ENCODE results near the gene UCP1.

The UCP1 gene

DNA sequence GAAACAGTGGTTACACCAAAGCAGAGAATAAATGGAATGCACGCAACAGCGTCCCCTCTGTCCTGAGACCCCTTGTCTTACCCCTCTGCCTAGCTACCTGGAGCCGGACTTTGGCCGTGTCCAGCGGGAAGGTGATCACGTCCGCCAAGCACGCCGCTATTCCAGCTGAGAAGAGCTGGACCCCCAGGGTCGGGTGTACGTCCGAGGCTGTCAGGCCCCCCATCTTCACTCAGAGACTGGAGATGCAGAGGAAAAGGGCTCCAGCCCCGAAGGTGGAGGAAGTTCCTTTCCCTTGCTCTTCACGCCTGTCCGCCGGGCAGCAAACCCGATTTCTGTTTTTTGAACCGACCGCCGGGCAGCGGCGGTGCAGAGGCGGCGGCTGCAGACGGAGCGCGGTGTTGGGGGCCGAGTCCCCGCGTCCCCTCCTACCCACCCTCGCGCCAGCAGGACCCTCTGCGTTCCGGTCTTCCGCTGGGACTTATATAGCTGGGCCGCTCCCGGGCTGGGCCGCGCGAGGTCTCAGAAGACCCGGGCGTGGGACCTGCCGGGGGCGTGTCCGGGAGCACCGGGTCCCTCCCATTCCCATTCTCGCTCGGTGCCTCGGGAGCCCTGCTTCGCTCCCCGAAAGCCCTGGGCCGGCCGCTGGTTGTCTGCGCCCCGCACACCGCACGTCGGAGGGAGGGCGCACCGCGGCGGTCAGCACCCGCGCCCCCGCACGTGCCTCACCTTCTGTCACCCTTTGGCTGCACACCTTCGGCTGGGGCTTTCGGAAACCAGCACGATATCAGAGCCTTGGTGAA is at the start of gene UCP1:
Gene UCP1 (minus strand): TSS at position 455 of the 800 bp plus-strand sequence. CDS start 232 bp downstream, at position 223.
- DNase-seq (ENCODE audit: low spot score), result peak; percentile 4

DNA sequence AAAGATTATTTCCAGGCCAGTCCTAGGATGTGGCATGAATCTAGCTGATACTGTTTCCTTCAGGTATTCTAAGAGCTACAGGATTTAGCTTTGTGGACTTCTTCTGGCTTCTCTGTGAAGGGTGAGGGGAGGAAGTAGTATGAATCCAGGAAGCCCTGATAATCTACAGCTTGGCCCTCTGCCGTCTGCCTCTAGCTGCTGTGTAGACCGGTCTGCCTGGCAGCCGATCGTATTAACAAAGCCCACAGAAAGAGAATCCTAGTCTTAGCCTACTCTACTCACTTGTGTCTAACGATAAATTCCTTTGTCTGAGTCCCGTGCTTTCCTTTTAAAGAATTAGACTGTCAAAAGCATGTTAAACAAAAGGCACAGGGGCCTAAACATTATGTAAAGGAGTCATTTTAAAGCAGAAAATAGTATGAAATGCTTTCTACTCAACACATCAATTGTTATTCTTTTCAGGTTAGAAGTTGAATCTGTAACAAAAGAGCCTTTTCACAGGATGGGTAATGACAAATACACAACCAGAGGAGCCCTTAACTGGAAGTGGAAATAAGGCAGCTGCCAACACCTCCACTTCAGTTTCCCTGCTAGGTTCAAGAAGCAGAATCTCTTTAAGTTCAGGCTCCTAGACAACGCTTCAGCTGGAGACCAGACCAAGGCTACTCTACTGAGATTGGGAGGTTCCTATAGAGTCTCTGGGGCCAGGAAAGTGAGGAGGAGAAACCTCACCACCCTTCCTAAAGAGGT is 48.9 kb upstream of the UCP1 start:
- no peak for DNase-seq (ENCODE audit: low spot score)

GRCh38 chr4:140615451-140615850 is 46.7 kb upstream of the UCP1 start:
- no peak for DNase-seq (ENCODE audit: low spot score)

DNA sequence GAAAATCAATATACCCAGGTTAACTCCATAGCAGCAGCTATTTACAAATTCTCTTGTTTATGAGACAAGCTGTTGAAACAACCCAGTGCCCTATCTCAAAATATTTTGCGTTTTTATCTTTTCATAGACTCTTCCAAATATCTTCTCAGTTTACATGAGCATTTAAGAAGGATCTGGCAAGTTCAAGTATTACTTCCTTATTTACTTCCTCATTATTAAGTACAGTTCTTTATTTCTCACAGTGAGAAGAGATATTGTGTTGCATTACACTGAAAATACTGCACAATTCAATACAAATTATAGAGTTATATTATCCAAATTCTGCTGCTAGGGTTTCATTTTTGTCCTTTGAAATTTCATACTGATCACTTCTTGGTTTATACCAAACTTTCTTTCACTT is 43.6 kb upstream of the UCP1 start:
- DNase-seq (ENCODE audit: low spot score), result no peak

DNA sequence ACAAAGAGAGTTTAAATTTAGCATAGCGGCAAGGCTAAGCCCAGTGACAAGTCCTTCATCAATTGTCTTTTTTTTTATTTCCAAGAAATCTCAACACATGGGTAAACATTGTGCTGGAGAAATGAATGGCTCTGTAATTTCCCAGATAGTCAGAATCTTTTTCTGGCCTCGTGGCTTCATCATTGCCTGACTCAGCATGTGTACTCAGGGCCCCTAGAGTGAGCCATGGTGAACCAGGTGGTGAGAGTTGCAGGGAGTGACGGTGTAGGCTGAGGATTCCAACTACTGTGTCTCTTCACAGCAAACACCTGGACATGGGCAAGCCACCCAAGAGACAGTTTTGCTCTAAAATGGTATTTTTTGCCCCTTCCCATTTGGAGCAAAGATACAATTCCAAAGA is 43.1 kb upstream of the UCP1 start:
- no peak for DNase-seq (ENCODE audit: low spot score)

GRCh38 chr4:140609548-140610425 is 41.0 kb upstream of the UCP1 start:
- DNase-seq (ENCODE audit: low spot score), result peak; percentile 74

GRCh38 chr4:140607852-140608251 is 39.1 kb upstream of the UCP1 start:
- no peak for DNase-seq (ENCODE audit: low spot score)

- DNase-seq (ENCODE audit: low spot score), result no peak
Measured at GRCh38 chr4:140604544-140604943, 35.8 kb upstream of the UCP1 start.

- DNase-seq (ENCODE audit: low spot score), result no peak
Measured at GRCh38 chr4:140603286-140603685, 34.5 kb upstream of the UCP1 start.

DNA sequence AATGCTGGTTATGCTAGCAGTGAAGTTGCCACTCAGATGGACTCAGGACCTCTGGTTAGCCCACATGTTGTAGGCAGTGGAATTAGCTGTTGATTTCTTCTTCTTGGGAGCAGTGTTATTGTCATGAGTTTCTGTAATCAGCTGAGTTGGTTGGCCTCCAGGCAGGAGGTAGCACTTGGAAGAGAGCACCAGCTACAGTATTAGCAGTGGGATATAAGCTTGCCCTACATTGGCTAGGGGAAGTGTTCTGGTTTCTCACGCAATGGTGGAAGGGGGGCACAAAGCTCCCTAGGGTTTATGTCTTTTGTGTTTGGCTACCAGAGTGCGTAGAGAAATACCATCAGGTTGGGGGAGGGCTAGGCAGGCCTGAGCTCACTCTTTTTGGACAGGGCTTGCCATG is 34.0 kb upstream of the UCP1 start:
- no peak for DNase-seq (ENCODE audit: low spot score)

DNA sequence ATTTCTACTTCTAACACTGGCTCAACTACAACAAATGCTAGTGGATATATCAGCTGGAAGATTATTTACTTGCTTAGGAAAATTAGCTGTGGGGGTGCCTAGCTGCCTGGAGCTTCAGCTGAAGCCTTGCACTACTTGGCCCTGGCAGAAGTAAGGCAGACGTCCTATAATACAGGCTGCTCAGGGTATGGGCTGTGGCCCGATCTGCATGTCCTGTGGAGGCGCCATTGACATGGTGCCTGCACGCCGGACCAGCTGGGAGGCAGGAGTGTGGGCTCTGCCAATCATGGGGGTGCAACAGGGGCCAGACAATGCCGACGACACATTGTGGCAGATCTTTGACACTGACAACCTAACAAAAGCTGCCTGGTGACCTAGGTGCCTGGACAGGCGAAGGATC is 31.6 kb upstream of the UCP1 start:
- no peak for DNase-seq (ENCODE audit: low spot score)

DNA sequence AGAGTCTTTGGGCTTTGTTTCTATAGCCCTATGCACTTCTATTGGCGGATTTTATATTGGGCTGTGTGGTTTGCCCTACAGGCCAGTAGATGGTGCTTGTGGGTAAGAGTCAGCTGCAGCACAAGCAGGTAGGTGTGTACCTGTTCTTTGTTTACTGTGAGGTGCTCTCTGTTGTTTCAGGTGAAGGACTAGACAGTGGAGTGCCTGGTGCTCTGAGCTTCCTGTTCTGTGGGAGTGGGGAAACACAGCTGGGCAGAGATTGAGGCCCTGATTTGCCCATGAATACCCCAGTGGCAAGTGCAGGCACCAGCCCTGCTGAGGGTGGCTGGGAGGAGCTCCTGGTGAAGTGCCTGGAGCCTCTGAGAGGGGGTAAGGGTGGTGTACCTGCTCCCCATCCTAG is 26.3 kb upstream of the UCP1 start:
- no peak for DNase-seq (ENCODE audit: low spot score)

- DNase-seq (ENCODE audit: low spot score), result no peak
Measured at GRCh38 chr4:140584439-140584838, 15.7 kb upstream of the UCP1 start.

GRCh38 chr4:140581078-140581477 is 12.3 kb upstream of the UCP1 start:
- DNase-seq (ENCODE audit: low spot score), result no peak

DNA sequence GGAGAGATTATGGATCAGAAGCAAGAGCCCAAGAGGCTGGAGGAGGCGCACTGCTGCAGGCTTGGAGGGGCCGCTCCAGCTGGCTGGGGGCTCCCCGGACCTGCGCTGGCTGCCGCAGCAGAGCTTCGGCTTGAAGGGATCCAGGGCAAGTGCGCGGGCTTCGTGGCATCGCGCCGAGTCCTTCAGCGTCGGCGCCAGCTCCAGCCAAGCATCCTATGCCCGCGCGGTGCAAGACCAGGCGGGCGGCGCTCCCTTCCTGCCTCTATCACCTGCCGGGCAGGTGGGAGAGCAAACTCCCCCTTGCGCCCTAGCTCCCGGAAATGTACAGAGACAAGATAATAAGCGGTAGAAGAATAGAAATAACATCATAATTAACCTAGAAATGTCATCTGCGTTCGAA is 10.5 kb upstream of the UCP1 start:
- no peak for DNase-seq (ENCODE audit: low spot score)

GRCh38 chr4:140575489-140575888 is 6.7 kb upstream of the UCP1 start:
- no peak for DNase-seq (ENCODE audit: low spot score)

- no peak for DNase-seq (ENCODE audit: low spot score)
Measured at GRCh38 chr4:140571620-140572019, 2.9 kb upstream of the UCP1 start.

- no peak for DNase-seq (ENCODE audit: low spot score)
Measured at GRCh38 chr4:140569307-140569638, 512 bp upstream of the UCP1 start.

DNA sequence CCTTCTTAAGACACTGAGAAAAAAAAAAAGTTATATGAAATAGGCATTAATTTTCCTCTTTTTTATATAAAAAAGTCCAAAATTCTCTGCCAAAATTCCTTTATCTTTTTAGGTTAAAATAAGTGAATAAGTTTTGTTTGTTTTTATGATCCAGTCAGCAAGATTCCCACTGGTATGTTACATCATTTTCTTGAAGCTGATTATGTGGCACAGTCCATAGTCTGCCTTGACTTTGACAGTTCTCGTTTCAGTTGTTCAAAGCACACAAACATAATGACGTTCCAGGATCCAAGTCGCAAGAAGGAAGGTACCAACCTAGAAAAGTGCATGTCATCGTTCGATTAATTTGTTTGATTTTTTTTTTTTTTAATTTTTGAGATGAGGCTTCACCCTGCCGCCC is 9.1 kb downstream of the UCP1 start:
- DNase-seq (ENCODE audit: low spot score), result no peak

DNA sequence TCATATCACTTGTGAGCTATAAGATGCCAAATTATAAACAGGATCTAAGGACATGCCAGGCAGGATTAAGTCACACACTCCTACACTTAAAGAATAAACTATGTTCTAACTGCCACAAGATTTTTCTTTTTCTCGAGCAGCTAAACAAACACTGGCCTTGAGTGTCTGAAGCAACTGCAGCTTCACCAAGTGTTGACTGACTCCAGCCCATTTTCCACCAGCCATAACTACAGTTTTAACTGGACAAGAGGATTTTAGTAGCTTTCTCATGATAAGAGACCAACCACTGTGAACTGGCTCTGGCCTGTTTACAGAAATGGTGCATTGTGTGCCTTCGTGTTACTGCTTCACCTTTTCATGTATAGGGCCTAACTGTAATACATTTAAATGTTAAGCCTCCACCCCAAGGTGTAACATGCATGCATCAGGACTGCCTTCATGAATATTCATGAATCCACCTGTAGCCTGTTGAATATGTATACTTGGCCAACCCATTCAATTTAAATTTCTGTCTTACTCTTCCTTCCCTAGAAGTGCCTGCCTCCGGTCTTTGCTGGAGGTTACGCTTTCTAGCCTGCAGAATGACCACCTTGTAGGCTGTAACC is 10.8 kb downstream of the UCP1 start:
- DNase-seq (ENCODE audit: low spot score), result no peak

GRCh38 chr4:140556372-140557085 is 12.2 kb downstream of the UCP1 start:
- no peak for DNase-seq (ENCODE audit: low spot score)
